Measurements from ENCODE around the gene MYBPC3. TPM values are rescaled to one million over a fixed set of nuclear protein-coding genes. Genes with fewer than 3 reads are reported as not detected.

The MYBPC3 gene
- total RNA-seq, 4 donors from 2014 or later: 0.06 to 0.17 TPM; not detected in 2

- no peak for DNase-seq (ENCODE audit: extremely low spot score)
- TF ChIP-seq CTCF (IDR thresholded peaks at IDR 0.05) (no peak), POLR2A (IDR thresholded peaks at IDR 0.05; ENCODE audit: low read depth) (no peak), EP300 (IDR thresholded peaks at IDR 0.05) (no peak), POLR2AphosphoS5 (IDR thresholded peaks at IDR 0.05) (no peak)
- no peaks in the 10 kb centered on the region for H3K9me3 ChIP-seq
- WGBS: 92% methylated on average over 13 of the region's 13 CpGs
- intact Hi-C loops (cut with DNase I): no loop called here
- no peak overlapping the region for H3K4me3 ChIP-seq
- peaks cover 9 to 54% (median 15%) of the 10 kb centered on the region in 4 donors for H3K36me3 ChIP-seq
- peaks cover 17 to 27% (median 21%) of the 10 kb centered on the region in 4 donors for H3K4me1 ChIP-seq
- H3K27me3 ChIP-seq: no peaks in the 10 kb centered on the region
- no peak overlapping the region for H3K27ac ChIP-seq (replicated peaks in 1 of 4)
These were observed 25.5 kb downstream of the MYBPC3 start for GRCh38 chr11:47327025-47327424.

- Histone ChIP-seq H3K4me1 (peaks cover 17 to 20% (median 19%) of the 10 kb centered on the region in 4 donors), H3K27ac (replicated peaks in 1 of 4) (no peak overlapping the region), H3K27me3 (no peaks in the 10 kb centered on the region), H3K9me3 (no peaks in the 10 kb centered on the region), H3K4me3 (no peak overlapping the region), H3K36me3 (peaks cover under 1 to 54% (median 13%) of the 10 kb centered on the region in 4 donors)
- intact Hi-C loops (cut with DNase I): no loop called here
- WGBS: 96% methylated on average over 10 of the region's 12 CpGs
- TF ChIP-seq EP300 (IDR thresholded peaks at IDR 0.05) (no peak), POLR2A (IDR thresholded peaks at IDR 0.05; ENCODE audit: low read depth) (no peak), POLR2AphosphoS5 (IDR thresholded peaks at IDR 0.05) (no peak), CTCF (IDR thresholded peaks at IDR 0.05) (no peak)
- no peak for DNase-seq (ENCODE audit: extremely low spot score)
These were observed 26.3 kb downstream of the MYBPC3 start for GRCh38 chr11:47326198-47326597.

GRCh38 chr11:47325271-47326041, 27.0 kb downstream of the MYBPC3 start:
- Histone ChIP-seq H3K4me3 (no peak overlapping the region), H3K27me3 (no peaks in the 10 kb centered on the region), H3K9me3 (no peaks in the 10 kb centered on the region), H3K4me1 (peaks cover 14 to 18% (median 16%) of the 10 kb centered on the region in 4 donors), H3K36me3 (peaks cover 0 to 54% (median 12%) of the 10 kb centered on the region in 4 donors), H3K27ac (replicated peaks in 1 of 4) (no peak overlapping the region)
- TF ChIP-seq CTCF (IDR thresholded peaks at IDR 0.05): no peak
- no peak for TF ChIP-seq EP300 (IDR thresholded peaks at IDR 0.05)
- no peak for TF ChIP-seq POLR2AphosphoS5 (IDR thresholded peaks at IDR 0.05)
- TF ChIP-seq POLR2A (IDR thresholded peaks at IDR 0.05; ENCODE audit: low read depth): no peak
- WGBS: 82% methylated on average over 15 of the region's 15 CpGs
- intact Hi-C loops (cut with DNase I): no loop called here
- DNase-seq (ENCODE audit: extremely low spot score): no peak

- no peak overlapping the region for H3K27ac ChIP-seq (replicated peaks in 1 of 4)
- DNase-seq (ENCODE audit: extremely low spot score): no peak
- intact Hi-C loops (cut with DNase I): no loop called here
- H3K4me1 ChIP-seq: peaks cover 5 to 8% (median 6%) of the 10 kb centered on the region in 4 donors
- no peak overlapping the region for H3K4me3 ChIP-seq
- H3K9me3 ChIP-seq: no peaks in the 10 kb centered on the region
- no peak for TF ChIP-seq POLR2A (IDR thresholded peaks at IDR 0.05; ENCODE audit: low read depth)
- TF ChIP-seq CTCF (IDR thresholded peaks at IDR 0.05): no peak
- no peak for TF ChIP-seq POLR2AphosphoS5 (IDR thresholded peaks at IDR 0.05)
- peaks cover under 1 to 51% (median 16%) of the 10 kb centered on the region in 4 donors for H3K36me3 ChIP-seq
- no peaks in the 10 kb centered on the region for H3K27me3 ChIP-seq
- 87% methylated on average over 3 of the region's 12 CpGs for WGBS
These were observed 28.0 kb downstream of the MYBPC3 start for GRCh38 chr11:47324520-47324919.
